Endothelial cell (in vitro differentiated cells): Measurements from ENCODE around the gene GIGYF1. TPM values are rescaled to one million over a fixed set of nuclear protein-coding genes. Genes with fewer than 3 reads are reported as not detected.
"Not testable (repeated sequence)": the region's sequence is repeated elsewhere in the genome, so short reads cannot be mapped to it uniquely, and the experiment has no call there.

ENCODE experiments used
- DNase-seq: peaks from one replicate; pipeline ENCODE4 v3.0.0; 2021; ENCODE audit warnings: low spot score
- H3K27ac Mint-ChIP-seq: one replicate; pipeline ENCODE4 v1.8.0; 2021; ENCODE audit warnings: mixed read lengths, inconsistent platforms; ENCODE audit not compliant: unreplicated experiment
- H3K27me3 Mint-ChIP-seq: one replicate; pipeline ENCODE4 v1.8.0; 2021; ENCODE audit warnings: mild to moderate bottlenecking, moderate library complexity, mixed read lengths, inconsistent platforms; ENCODE audit not compliant: unreplicated experiment
- H3K36me3 Mint-ChIP-seq: one replicate; pipeline ENCODE4 v1.8.0; 2021; ENCODE audit warnings: mild to moderate bottlenecking, low read depth, mixed read lengths, inconsistent platforms; ENCODE audit not compliant: unreplicated experiment
- H3K4me1 Mint-ChIP-seq: one replicate; pipeline ENCODE4 v1.8.0; 2021; ENCODE audit warnings: mild to moderate bottlenecking, mixed read lengths, inconsistent platforms; ENCODE audit not compliant: unreplicated experiment
- H3K4me3 Mint-ChIP-seq: one replicate; pipeline ENCODE4 v1.8.0; 2021; ENCODE audit warnings: mild to moderate bottlenecking, mixed read lengths, inconsistent platforms; ENCODE audit not compliant: unreplicated experiment
- H3K9me3 Mint-ChIP-seq: one replicate; pipeline ENCODE4 v1.8.0; 2021; ENCODE audit warnings: mixed read lengths, inconsistent platforms; ENCODE audit not compliant: unreplicated experiment
- total RNA-seq: library from RNA; stranded (reverse); fragmentation: NEBNext Ultra II Directional; extraction: Animal tissue kit (Norgen Biotek cat#: 25700); gene quantifications from one replicate; pipeline ENCODE4 v1.2.1, GENCODE V29; 2021; ENCODE audit not compliant: unreplicated experiment
- TF ChIP-seq, protein P1 (sequence below): fragments of 200-600 bp; sonication (generic); IDR thresholded peaks from one replicate; pipeline ENCODE4 v1.5.0; 2021; ENCODE audit warnings: antibody characterized with exemption; ENCODE audit not compliant: unreplicated experiment

Gene GIGYF1
- total RNA-seq, 1 donor from 2014 or later, result 70.6 TPM

DNA sequence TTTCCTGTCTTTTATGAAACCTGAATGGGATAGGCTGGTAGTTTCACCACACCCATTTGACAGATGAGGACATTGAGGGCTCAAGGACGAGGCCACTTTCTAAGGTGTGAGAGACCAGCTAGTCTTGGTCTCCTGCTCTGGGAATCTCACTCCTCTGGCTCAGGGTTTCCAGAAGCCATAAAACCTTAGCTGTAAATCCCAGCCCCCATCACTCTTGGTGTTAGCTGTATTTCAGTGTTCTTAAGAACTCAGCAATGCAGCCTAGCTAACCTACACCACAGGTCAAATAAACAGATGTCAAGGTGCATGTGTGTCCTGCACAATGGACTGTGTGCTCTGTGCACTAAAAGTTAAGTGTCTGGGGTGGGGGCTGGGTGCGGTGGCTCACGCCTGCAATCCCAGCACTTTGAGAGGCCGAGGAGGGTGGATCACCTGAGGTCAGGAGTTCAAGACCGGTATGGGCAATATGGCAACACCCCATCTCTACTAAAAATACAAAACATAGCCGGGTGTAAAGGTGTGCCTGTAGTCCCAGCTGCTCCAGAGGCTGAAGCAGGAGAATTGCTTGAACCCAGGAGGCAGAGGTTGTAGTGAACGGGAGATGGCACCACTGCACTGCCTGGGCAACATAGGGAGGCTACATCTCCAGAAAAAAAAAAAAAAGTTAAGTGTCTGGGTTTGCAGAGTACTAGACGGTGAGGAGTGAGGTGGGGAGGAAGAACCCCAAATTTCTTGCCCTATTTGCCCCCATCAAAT, 25.7 kb upstream of the GIGYF1 start:
- H3K27ac Mint-ChIP-seq, result no peak overlapping the region
- H3K27me3 Mint-ChIP-seq, result peaks cover 26% of the 10 kb centered on the region
- H3K36me3 Mint-ChIP-seq, result peaks cover 12% of the 10 kb centered on the region
- DNase-seq, result no peak
- TF ChIP-seq, protein P1, sequence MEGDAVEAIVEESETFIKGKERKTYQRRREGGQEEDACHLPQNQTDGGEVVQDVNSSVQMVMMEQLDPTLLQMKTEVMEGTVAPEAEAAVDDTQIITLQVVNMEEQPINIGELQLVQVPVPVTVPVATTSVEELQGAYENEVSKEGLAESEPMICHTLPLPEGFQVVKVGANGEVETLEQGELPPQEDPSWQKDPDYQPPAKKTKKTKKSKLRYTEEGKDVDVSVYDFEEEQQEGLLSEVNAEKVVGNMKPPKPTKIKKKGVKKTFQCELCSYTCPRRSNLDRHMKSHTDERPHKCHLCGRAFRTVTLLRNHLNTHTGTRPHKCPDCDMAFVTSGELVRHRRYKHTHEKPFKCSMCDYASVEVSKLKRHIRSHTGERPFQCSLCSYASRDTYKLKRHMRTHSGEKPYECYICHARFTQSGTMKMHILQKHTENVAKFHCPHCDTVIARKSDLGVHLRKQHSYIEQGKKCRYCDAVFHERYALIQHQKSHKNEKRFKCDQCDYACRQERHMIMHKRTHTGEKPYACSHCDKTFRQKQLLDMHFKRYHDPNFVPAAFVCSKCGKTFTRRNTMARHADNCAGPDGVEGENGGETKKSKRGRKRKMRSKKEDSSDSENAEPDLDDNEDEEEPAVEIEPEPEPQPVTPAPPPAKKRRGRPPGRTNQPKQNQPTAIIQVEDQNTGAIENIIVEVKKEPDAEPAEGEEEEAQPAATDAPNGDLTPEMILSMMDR, result no peak
- peaks cover 18% of the 10 kb centered on the region for H3K4me1 Mint-ChIP-seq
- H3K4me3 Mint-ChIP-seq, result peak overlapping the region; percentile 71
- H3K9me3 Mint-ChIP-seq, result no peaks in the 10 kb centered on the region

DNA sequence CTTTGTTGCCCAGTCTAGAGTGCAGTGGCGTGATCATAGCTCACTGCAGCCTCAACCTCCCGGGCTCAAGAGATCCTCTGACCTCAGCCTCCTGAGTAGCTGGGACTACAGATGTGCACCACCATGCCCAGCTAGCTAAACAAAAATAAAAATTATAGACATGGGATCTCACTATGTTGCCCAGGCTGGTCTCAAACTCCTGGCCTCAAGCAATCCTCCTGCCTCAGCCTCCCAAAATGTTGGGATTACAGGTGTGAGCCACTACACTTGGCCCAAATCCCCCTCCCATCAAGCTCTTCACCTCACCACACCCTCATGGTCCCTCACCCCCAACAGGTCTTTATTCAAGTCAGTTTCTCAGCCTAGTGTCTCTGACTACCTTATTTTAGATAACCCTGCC, 23.0 kb upstream of the GIGYF1 start:
- H3K36me3 Mint-ChIP-seq, H3K27ac Mint-ChIP-seq, H3K9me3 Mint-ChIP-seq, H3K4me3 Mint-ChIP-seq, DNase-seq: not testable (repeated sequence)
- H3K4me1 Mint-ChIP-seq, result peaks cover 11% of the 10 kb centered on the region
- H3K27me3 Mint-ChIP-seq, result peaks cover 19% of the 10 kb centered on the region

DNA sequence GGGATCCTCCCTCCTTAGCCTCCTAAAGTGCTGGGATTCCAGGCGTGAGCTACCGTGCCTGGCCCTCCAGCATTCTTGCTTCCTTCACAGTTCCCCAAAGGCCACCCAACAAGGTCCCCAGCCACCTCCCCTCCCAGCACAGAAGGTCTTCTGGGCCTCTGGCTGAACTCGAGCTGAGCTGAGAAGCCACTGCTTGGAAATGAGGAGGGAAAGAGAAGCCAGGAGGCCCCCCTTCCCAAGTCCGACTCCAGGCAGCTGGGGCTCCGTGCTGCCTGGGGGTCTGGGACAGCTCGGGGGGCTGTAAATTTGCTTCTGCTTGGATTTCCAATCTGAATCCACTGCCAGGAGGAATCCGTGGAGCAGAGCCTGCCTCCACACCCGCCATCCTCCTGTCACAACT, 20.7 kb upstream of the GIGYF1 start:
- no peak for DNase-seq
- peaks cover 4% of the 10 kb centered on the region for H3K27me3 Mint-ChIP-seq
- peaks cover 14% of the 10 kb centered on the region for H3K36me3 Mint-ChIP-seq
- no peak overlapping the region for H3K4me3 Mint-ChIP-seq
- no peaks in the 10 kb centered on the region for H3K4me1 Mint-ChIP-seq
- TF ChIP-seq, protein P1, result no peak
- no peak overlapping the region for H3K27ac Mint-ChIP-seq
- H3K9me3 Mint-ChIP-seq, result no peaks in the 10 kb centered on the region

DNA sequence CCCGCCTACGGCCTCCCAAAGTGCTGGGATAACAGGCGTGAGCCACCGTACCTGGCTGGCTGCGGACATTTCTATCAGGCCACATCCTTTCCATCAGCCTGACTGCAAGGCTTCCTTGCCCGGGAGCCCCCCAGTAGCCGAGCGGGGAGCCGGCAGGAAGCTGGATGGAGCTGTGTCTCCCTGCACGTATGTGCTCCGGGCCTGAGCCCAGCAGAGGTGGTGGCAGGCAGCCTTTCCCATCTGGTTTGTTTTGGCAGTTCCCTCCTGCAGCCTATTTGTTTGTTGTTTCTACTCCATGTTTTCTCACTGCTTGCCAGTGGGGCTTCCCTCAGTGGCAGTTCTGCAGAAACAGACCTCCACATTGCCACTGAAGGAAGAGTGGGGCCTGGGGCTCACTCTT, 17.3 kb upstream of the GIGYF1 start:
- H3K4me1 Mint-ChIP-seq, result peaks cover 7% of the 10 kb centered on the region
- TF ChIP-seq, protein P1, result no peak
- peaks cover 2% of the 10 kb centered on the region for H3K27me3 Mint-ChIP-seq
- no peak for DNase-seq
- peaks cover 6% of the 10 kb centered on the region for H3K36me3 Mint-ChIP-seq
- no peak overlapping the region for H3K4me3 Mint-ChIP-seq
- no peaks in the 10 kb centered on the region for H3K9me3 Mint-ChIP-seq
- H3K27ac Mint-ChIP-seq, result no peak overlapping the region

DNA sequence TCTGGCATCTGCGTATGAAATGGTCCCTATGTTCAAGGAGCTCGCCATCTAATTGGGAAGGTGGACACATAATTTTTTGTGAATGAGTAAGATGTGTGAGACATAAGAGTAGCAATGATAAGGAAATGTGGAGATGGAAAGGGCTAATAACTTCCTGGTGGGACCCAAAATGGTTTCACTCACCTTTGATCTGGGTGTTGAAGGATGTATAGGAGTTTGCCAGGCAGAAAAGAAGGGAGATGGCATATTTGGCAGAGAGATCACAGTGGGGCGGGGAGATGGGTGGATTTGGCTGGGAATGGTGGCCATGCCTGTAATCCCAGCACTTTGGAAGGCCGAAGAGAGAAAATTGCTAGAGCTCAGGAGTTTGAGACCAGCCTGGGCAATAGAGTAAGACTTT, 16.4 kb upstream of the GIGYF1 start:
- TF ChIP-seq, protein P1, result no peak
- Mint-ChIP-seq H3K36me3 (peaks cover 6% of the 10 kb centered on the region), H3K27ac (no peak overlapping the region), H3K9me3 (no peaks in the 10 kb centered on the region), H3K4me3 (no peak overlapping the region), H3K27me3 (peaks cover 5% of the 10 kb centered on the region), H3K4me1 (peaks cover 7% of the 10 kb centered on the region)
- no peak for DNase-seq
